Activated CD4-positive, alpha-beta T cell treated with anti-CD3 and anti-CD28 coated beads, Interleukin-2, amount 10 ng/mL, durations not matched to agents 7 days and 5 days (primary cell): Measurements from ENCODE around the gene TRAF3. TPM values are rescaled to one million over a fixed set of nuclear protein-coding genes. Genes with fewer than 3 reads are reported as not detected.
A peak's percentile ranks its signal among the peaks of the same experiment; 100 is the strongest.

Experiments used
- CTCF ChIA-PET: fragments of 350-600 bp; sonication (Branson Sonifier 250); formaldehyde crosslinking; loops from one replicate; lab custom pipeline; 2021; ENCODE audit warnings: antibody characterized with exemption; lab: Charles Lee
- POLR2A ChIA-PET: fragments of 350-600 bp; sonication (Branson Sonifier 250); formaldehyde crosslinking; loops from one replicate; lab custom pipeline; 2021; ENCODE audit warnings: antibody characterized with exemption; lab: Charles Lee
- DNase-seq: peaks from one replicate; pipeline ENCODE4 v3.0.0-alpha.2; 2020
- H3K27ac Mint-ChIP-seq: one replicate; pipeline ENCODE4 v1.8.0; 2021; ENCODE audit warnings: mild to moderate bottlenecking, moderate library complexity, mixed read lengths
- H3K27me3 Mint-ChIP-seq: one replicate; pipeline ENCODE4 v1.8.0; 2021; ENCODE audit warnings: mixed read lengths
- H3K36me3 Mint-ChIP-seq: one replicate; pipeline ENCODE4 v1.8.0; 2021; ENCODE audit warnings: low read depth, mixed read lengths
- H3K4me1 Mint-ChIP-seq: one replicate; pipeline ENCODE4 v1.8.0; 2021; ENCODE audit warnings: mixed read lengths
- H3K4me3 Mint-ChIP-seq: one replicate; pipeline ENCODE4 v1.8.0; 2021; ENCODE audit warnings: mild to moderate bottlenecking, moderate library complexity, mixed read lengths
- H3K9me3 Mint-ChIP-seq: one replicate; pipeline ENCODE4 v1.8.0; 2021; ENCODE audit warnings: mixed read lengths
- total RNA-seq, 2 experiments: library from RNA; stranded (reverse); gene quantifications; one replicate each; pipeline ENCODE4 v1.2.3, GENCODE V29; 2021

The TRAF3 gene
- total RNA-seq, 2 experiments from 2014 or later: 38.9 to 40.2 TPM

- H3K27ac Mint-ChIP-seq: no peak overlapping the region
- CTCF ChIA-PET: no interaction called here
- H3K4me1 Mint-ChIP-seq: no peaks in the 10 kb centered on the region
- no peaks in the 10 kb centered on the region for H3K9me3 Mint-ChIP-seq
- H3K4me3 Mint-ChIP-seq: no peak overlapping the region
- DNase-seq: no peak
- H3K27me3 Mint-ChIP-seq: no peaks in the 10 kb centered on the region
- POLR2A ChIA-PET: no interaction called here
- H3K36me3 Mint-ChIP-seq: peaks cover 7% of the 10 kb centered on the region
These were observed 134.3 kb downstream of the TRAF3 start for GRCh38 chr14:102911541-102911951.

- Mint-ChIP-seq H3K4me1 (peaks cover under 1% of the 10 kb centered on the region), H3K27me3 (no peaks in the 10 kb centered on the region), H3K4me3 (no peak overlapping the region), H3K9me3 (no peaks in the 10 kb centered on the region), H3K27ac (no peak overlapping the region), H3K36me3 (peaks cover 3% of the 10 kb centered on the region)
- no peak for DNase-seq
- CTCF ChIA-PET: interaction anchor here (0.6 to 0.9 kb wide), 2 partner anchors 15 to 138 kb away, joined by 3 read pairs; no protein-coding TSS in a partner anchor
- POLR2A ChIA-PET: no interaction called here
These were observed 134.9 kb downstream of the TRAF3 start for GRCh38 chr14:102911991-102912761.

- Mint-ChIP-seq H3K36me3 (no peaks in the 10 kb centered on the region), H3K4me1 (peaks cover 2% of the 10 kb centered on the region), H3K27me3 (no peaks in the 10 kb centered on the region), H3K4me3 (no peak overlapping the region), H3K27ac (no peak overlapping the region), H3K9me3 (no peaks in the 10 kb centered on the region)
- ChIA-PET CTCF (interaction anchor here (0.9 to 1.0 kb wide), 2 partner anchors 9 to 14 kb away, joined by 3 read pairs; no protein-coding TSS in a partner anchor), POLR2A (no interaction called here)
- no peak for DNase-seq
These were observed 136.3 kb downstream of the TRAF3 start for GRCh38 chr14:102913341-102914211.

- H3K27ac Mint-ChIP-seq: no peak overlapping the region
- no peaks in the 10 kb centered on the region for H3K9me3 Mint-ChIP-seq
- POLR2A ChIA-PET: no interaction called here
- no peaks in the 10 kb centered on the region for H3K36me3 Mint-ChIP-seq
- H3K27me3 Mint-ChIP-seq: no peaks in the 10 kb centered on the region
- CTCF ChIA-PET: no interaction called here
- DNase-seq: no peak
- peaks cover 2% of the 10 kb centered on the region for H3K4me1 Mint-ChIP-seq
- no peak overlapping the region for H3K4me3 Mint-ChIP-seq
These were observed 137.4 kb downstream of the TRAF3 start for GRCh38 chr14:102914474-102915291.

- H3K4me1 Mint-ChIP-seq: peaks cover 2% of the 10 kb centered on the region
- H3K27ac Mint-ChIP-seq: no peak overlapping the region
- no peaks in the 10 kb centered on the region for H3K36me3 Mint-ChIP-seq
- no peaks in the 10 kb centered on the region for H3K27me3 Mint-ChIP-seq
- no peak overlapping the region for H3K4me3 Mint-ChIP-seq
- no peak for DNase-seq
- POLR2A ChIA-PET: interaction anchor here (0.5 kb wide), 1 partner anchor 202 kb away, joined by 5 read pairs; no protein-coding TSS in a partner anchor
- CTCF ChIA-PET: no interaction called here
- no peaks in the 10 kb centered on the region for H3K9me3 Mint-ChIP-seq
These were observed 138.3 kb downstream of the TRAF3 start for GRCh38 chr14:102915292-102916110.

GRCh38 chr14:102916347-102917055 lies 139.3 kb downstream of the TRAF3 start:
- Mint-ChIP-seq H3K4me1 (peaks cover 2% of the 10 kb centered on the region), H3K27me3 (no peaks in the 10 kb centered on the region), H3K4me3 (no peak overlapping the region), H3K27ac (peak overlapping the region; percentile 60), H3K36me3 (no peaks in the 10 kb centered on the region), H3K9me3 (no peaks in the 10 kb centered on the region)
- ChIA-PET CTCF (no interaction called here), POLR2A (interaction anchor here (0.5 kb wide), 1 partner anchor 203 kb away, joined by 5 read pairs; no protein-coding TSS in a partner anchor)
- DNase-seq: no peak

GRCh38 chr14:102917056-102917385 lies 139.8 kb downstream of the TRAF3 start:
- Mint-ChIP-seq H3K4me3 (no peak overlapping the region), H3K9me3 (no peaks in the 10 kb centered on the region), H3K27ac (no peak overlapping the region), H3K4me1 (peaks cover 2% of the 10 kb centered on the region), H3K27me3 (no peaks in the 10 kb centered on the region), H3K36me3 (no peaks in the 10 kb centered on the region)
- ChIA-PET POLR2A (no interaction called here), CTCF (interaction anchor here (1.4 kb wide), 1 partner anchor 134 kb away, joined by 4 read pairs; no protein-coding TSS in a partner anchor)
- no peak for DNase-seq

- DNase-seq: peak; percentile 60
- peaks cover 2% of the 10 kb centered on the region for H3K4me1 Mint-ChIP-seq
- ChIA-PET CTCF (interaction anchor here (0.6 to 1.4 kb wide), 3 partner anchors 26 to 226 kb away, joined by 3 to 4 read pairs (median 3); no protein-coding TSS in a partner anchor), POLR2A (no interaction called here)
- no peaks in the 10 kb centered on the region for H3K27me3 Mint-ChIP-seq
- no peak overlapping the region for H3K27ac Mint-ChIP-seq
- H3K36me3 Mint-ChIP-seq: no peaks in the 10 kb centered on the region
- no peaks in the 10 kb centered on the region for H3K9me3 Mint-ChIP-seq
- no peak overlapping the region for H3K4me3 Mint-ChIP-seq
These were observed 140.4 kb downstream of the TRAF3 start for GRCh38 chr14:102917469-102918211.

GRCh38 chr14:102918438-102918837 lies 141.2 kb downstream of the TRAF3 start:
- CTCF ChIA-PET: interaction anchor here (0.6 to 1.4 kb wide), 3 partner anchors 27 to 227 kb away, joined by 3 to 4 read pairs (median 3); no protein-coding TSS in a partner anchor

GRCh38 chr14:102920273-102920997 lies 143.2 kb downstream of the TRAF3 start:
- POLR2A ChIA-PET: no interaction called here
- H3K36me3 Mint-ChIP-seq: no peaks in the 10 kb centered on the region
- H3K4me1 Mint-ChIP-seq: peaks cover 4% of the 10 kb centered on the region

More at GRCh38 chr14:102918438-102918837, 141.2 kb downstream of the TRAF3 start:
- Mint-ChIP-seq H3K36me3 (no peaks in the 10 kb centered on the region), H3K27ac (no peak overlapping the region), H3K4me1 (peaks cover 4% of the 10 kb centered on the region), H3K9me3 (no peaks in the 10 kb centered on the region), H3K4me3 (no peak overlapping the region), H3K27me3 (peaks cover 4% of the 10 kb centered on the region)
- POLR2A ChIA-PET: no interaction called here
- no peak for DNase-seq

More at GRCh38 chr14:102920273-102920997, 143.2 kb downstream of the TRAF3 start:
- Mint-ChIP-seq H3K27ac (no peak overlapping the region), H3K27me3 (peaks cover 15% of the 10 kb centered on the region), H3K9me3 (no peaks in the 10 kb centered on the region), H3K4me3 (no peak overlapping the region)
- DNase-seq: no peak
- CTCF ChIA-PET: no interaction called here
